Liver (tissue), 9 donors: ENCODE measurements around the gene STEAP3. TPM values are rescaled to one million over a fixed set of nuclear protein-coding genes. Genes with fewer than 3 reads are reported as not detected.

Experiments
- DNase-seq: peaks from one replicate; pipeline ENCODE4 v3.0.0-alpha.2; 2017; ENCODE audit warnings: low spot score
- H3K27ac ChIP-seq, 2 donors: one replicate each; pipeline ENCODE4 v1.7.0; 2013; ENCODE audit warnings: inconsistent platforms in 2 of 2, low read length in 2 of 2, control low read depth in 1 of 2, low read depth in 1 of 2, mild to moderate bottlenecking in 1 of 2
- H3K27me3 ChIP-seq, 4 donors: one replicate each; pipeline versions ENCODE4 v1.6.1 to v1.7.0; 2013; ENCODE audit warnings: low read length in 3 of 4, inconsistent platforms in 1 of 4, mild to moderate bottlenecking in 1 of 4, moderate library complexity in 1 of 4; ENCODE audit not compliant: control insufficient read depth in 4 of 4, insufficient read depth in 4 of 4
- H3K36me3 ChIP-seq, 4 donors: one replicate each; pipeline versions ENCODE4 v1.6.1 to v1.7.0; 2013; ENCODE audit warnings: low read length in 3 of 4, mild to moderate bottlenecking in 3 of 4, low read depth in 1 of 4, moderate library complexity in 1 of 4; ENCODE audit not compliant: control insufficient read depth in 4 of 4, insufficient read depth in 3 of 4
- H3K4me1 ChIP-seq, 4 donors: one replicate each; pipeline versions ENCODE4 v1.6.1 to v1.7.0; 2013; ENCODE audit warnings: low read length in 3 of 4, mild to moderate bottlenecking in 3 of 4, moderate library complexity in 1 of 4; ENCODE audit not compliant: control insufficient read depth in 4 of 4, insufficient read depth in 4 of 4
- H3K4me3 ChIP-seq, 3 donors: one replicate each; pipeline versions ENCODE4 v1.6.1 to v1.7.0; 2013; ENCODE audit warnings: low read length in 3 of 3, control low read depth in 1 of 3, low read depth in 1 of 3, mild to moderate bottlenecking in 1 of 3
- H3K9ac ChIP-seq, 2 donors: one replicate each; pipeline ENCODE4 v1.7.0; 2013; ENCODE audit warnings: low read length in 2 of 2, mild to moderate bottlenecking in 2 of 2, moderate library complexity in 2 of 2, control low read depth in 1 of 2, low read depth in 1 of 2
- H3K9me3 ChIP-seq, 4 donors: one replicate each; pipeline versions ENCODE4 v1.6.1 to v1.7.0; 2013; ENCODE audit warnings: low read length in 3 of 4; ENCODE audit not compliant: control insufficient read depth in 4 of 4
- CTCF ChIP-seq: fragments of 150-350 bp; IDR thresholded peaks from 2 replicates; pipeline ENCODE4 v1.5.1; 2017; ENCODE audit warnings: improper control_type of control experiment, low read depth, low read length; ENCODE audit not compliant: missing input control
- EGR1 ChIP-seq, 2 donors: IDR thresholded peaks; 2 replicates each; pipeline ENCODE4 v1.6.1; 2016 to 2018; ENCODE audit warnings: antibody characterized with exemption in 2 of 2, low read depth in 2 of 2
- FOXA1 ChIP-seq: IDR thresholded peaks from 2 replicates; pipeline ENCODE4 v1.6.1; 2016; ENCODE audit warnings: antibody characterized with exemption
- FOXA2 ChIP-seq: IDR thresholded peaks from 2 replicates; pipeline ENCODE4 v1.6.1; 2016; ENCODE audit warnings: antibody characterized with exemption
- GABPA ChIP-seq, 2 donors: IDR thresholded peaks in 1 of 2; conservative IDR thresholded peaks in 1 of 2; 2 replicates each; pipeline ENCODE4 v1.6.1; 2016; ENCODE audit warnings: antibody characterized with exemption in 2 of 2, mild to moderate bottlenecking in 1 of 2, moderate library complexity in 1 of 2
- HNF4A ChIP-seq, 2 donors: conservative IDR thresholded peaks; 2 replicates each; pipeline ENCODE4 v1.6.1; 2016; ENCODE audit warnings: antibody characterized with exemption in 2 of 2, mild to moderate bottlenecking in 2 of 2
- NR2F2 ChIP-seq: IDR thresholded peaks from 2 replicates; pipeline ENCODE4 v1.6.1; 2016; ENCODE audit warnings: antibody characterized with exemption
- RAD21 ChIP-seq, 2 donors: IDR thresholded peaks; 2 replicates each; pipeline ENCODE4 v1.6.1; 2016; ENCODE audit warnings: antibody characterized with exemption in 2 of 2, mild to moderate bottlenecking in 2 of 2
- REST ChIP-seq: IDR thresholded peaks from 2 replicates; pipeline ENCODE4 v1.6.1; 2016; ENCODE audit warnings: antibody characterized with exemption, mild to moderate bottlenecking
- RXRA ChIP-seq, 2 donors: IDR thresholded peaks; 2 replicates each; pipeline ENCODE4 v1.6.1; 2017 to 2018; ENCODE audit warnings: antibody characterized with exemption in 2 of 2, mild to moderate bottlenecking in 1 of 2
- SP1 ChIP-seq: IDR thresholded peaks from 2 replicates; pipeline ENCODE4 v1.6.1; 2018; ENCODE audit warnings: antibody characterized with exemption, mild to moderate bottlenecking
- TAF1 ChIP-seq: conservative IDR thresholded peaks from 2 replicates; pipeline ENCODE4 v1.6.1; 2016; ENCODE audit warnings: antibody characterized with exemption, mild to moderate bottlenecking
- YY1 ChIP-seq: IDR thresholded peaks from 2 replicates; pipeline ENCODE4 v1.6.1; 2016; ENCODE audit warnings: antibody characterized with exemption, mild to moderate bottlenecking
- ZBTB33 ChIP-seq: IDR thresholded peaks from 2 replicates; pipeline ENCODE4 v1.6.1; 2016; ENCODE audit warnings: antibody characterized with exemption
- WGBS: extraction: QIAGEN DNeasy Blood & Tissue Kit; methylation state at CpG from one replicate; pipeline ENCODE4 v1.1.7; 2013; 5-methylcytosine and 5-hydroxymethylcytosine counted together
- polyA plus RNA-seq, 2 donors: library from polyadenylated mRNA; stranded (reverse) in 1 of 2; unstranded in 1 of 2; fragments of 200-250 nt in 1 of 2; fragments of >200 nt in 1 of 2; fragmentation: Nextera tagmentation in 1 of 2; extraction: Ambion mirVana in 1 of 2; gene quantifications; one replicate each; pipeline versions ENCODE4 v1.2.1 to v1.2.3, GENCODE V29; 2013 to 2015
- total RNA-seq, 2 donors: library from RNA; depleted of rRNA; stranded (reverse); fragments of >200 nt; gene quantifications; one replicate each; pipeline ENCODE4 v1.2.3, GENCODE V29; 2014
- TF ChIP-seq, protein P1 (sequence below): IDR thresholded peaks from 2 replicates; pipeline ENCODE4 v1.6.1; 2016; ENCODE audit warnings: antibody characterized with exemption
- donor health status: healthy.
- donor health status: healthy.
- donor health status: healthy.
- donor health status: healthy.
- donor health status: healthy.

STEAP3 gene
- total and polyA plus RNA-seq, 4 donors, result 44.4 to 158 (median 113) TPM

DNA sequence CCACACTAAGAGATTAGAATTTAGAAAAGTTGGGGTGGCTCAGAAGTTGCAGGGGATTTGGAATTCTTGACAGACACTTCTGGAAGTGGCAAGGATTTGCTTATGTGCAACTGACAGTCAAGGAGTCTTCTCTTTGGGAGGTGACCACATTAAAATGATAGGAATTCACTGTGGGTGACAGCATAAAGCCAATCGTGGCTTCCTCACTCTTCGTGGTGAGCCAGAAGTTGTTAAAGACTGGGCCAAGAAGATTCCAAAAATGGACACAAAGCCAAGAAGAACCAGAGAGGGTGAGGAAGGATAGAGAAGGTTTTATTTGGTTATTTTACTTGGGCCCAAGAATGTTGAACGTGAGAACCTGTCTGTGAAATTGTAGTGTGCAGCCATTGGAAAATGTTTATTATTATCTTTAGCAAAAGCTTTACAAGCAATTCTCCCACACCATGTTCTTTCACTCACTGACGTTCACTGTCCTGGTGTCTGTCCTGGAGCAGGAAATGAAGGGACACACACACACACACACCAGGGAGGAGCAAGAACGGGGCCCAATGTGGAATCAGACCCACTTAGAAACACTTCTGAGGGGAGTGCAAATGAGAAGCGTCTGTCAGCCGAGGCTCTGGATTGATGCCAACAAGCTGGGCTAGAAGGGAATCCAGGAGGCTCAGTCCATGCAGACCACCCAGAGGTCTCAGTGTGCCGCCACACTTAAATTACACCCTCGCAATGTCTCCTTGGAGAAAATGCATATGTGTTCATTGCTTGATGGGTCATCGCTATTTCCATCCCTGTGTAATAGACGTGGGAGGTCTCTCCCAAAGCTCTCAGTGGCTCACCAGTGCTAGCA is 37.2 kb downstream of the STEAP3 start:
- TF ChIP-seq HNF4A (conservative IDR thresholded peaks at IDR 0.05) (no peak), RXRA (IDR thresholded peaks at IDR 0.05) (no peak), YY1 (no peak), TAF1 (no peak), ZBTB33 (no peak), FOXA1 (no peak), GABPA (IDR thresholded peaks at IDR 0.05 in 1 of 2, conservative IDR thresholded peaks at IDR 0.05 in 1 of 2) (no peak), SP1 (no peak), REST (no peak), NR2F2 (no peak), EGR1 (IDR thresholded peaks at IDR 0.05; ENCODE audit: low read depth in 2 of 2) (no peak), RAD21 (IDR thresholded peaks at IDR 0.05) (no peak), CTCF (no peak), FOXA2 (no peak)
- TF ChIP-seq, protein P1, sequence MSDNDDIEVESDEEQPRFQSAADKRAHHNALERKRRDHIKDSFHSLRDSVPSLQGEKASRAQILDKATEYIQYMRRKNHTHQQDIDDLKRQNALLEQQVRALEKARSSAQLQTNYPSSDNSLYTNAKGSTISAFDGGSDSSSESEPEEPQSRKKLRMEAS, result no peak
- H3K4me3 ChIP-seq, result no peak overlapping the region
- H3K36me3 ChIP-seq, result peaks cover 17 to 62% (median 45%) of the 10 kb centered on the region in 4 donors
- 84% methylated on average over 11 of the region's 11 CpGs for WGBS
- H3K9me3 ChIP-seq, result no peaks in the 10 kb centered on the region
- DNase-seq, result no peak
- no peaks in the 10 kb centered on the region for H3K27me3 ChIP-seq
- H3K4me1 ChIP-seq, result peaks cover 0 to 5% (median 0%) of the 10 kb centered on the region in 4 donors
- no peak overlapping the region for H3K9ac ChIP-seq
- H3K27ac ChIP-seq, result no peak overlapping the region
